Stimulated activated CD8-positive, alpha-beta memory T cell treated with anti-CD3 and anti-CD28 coated beads, Interleukin-7, amount 100 ng/mL, for 1 hour (primary cell): ENCODE results near the gene STK25.

Experiments used
- DNase-seq, 2 donors: peaks; one replicate each; pipeline ENCODE4 v3.0.0-alpha.2; 2020; ENCODE audit warnings: low read depth in 2 of 2

Gene STK25

GRCh38 chr2:241493092-241493491 is 15.3 kb downstream of the STK25 start:
- DNase-seq: no peak

GRCh38 chr2:241492174-241492565 is 16.2 kb downstream of the STK25 start:
- DNase-seq: no peak

DNA sequence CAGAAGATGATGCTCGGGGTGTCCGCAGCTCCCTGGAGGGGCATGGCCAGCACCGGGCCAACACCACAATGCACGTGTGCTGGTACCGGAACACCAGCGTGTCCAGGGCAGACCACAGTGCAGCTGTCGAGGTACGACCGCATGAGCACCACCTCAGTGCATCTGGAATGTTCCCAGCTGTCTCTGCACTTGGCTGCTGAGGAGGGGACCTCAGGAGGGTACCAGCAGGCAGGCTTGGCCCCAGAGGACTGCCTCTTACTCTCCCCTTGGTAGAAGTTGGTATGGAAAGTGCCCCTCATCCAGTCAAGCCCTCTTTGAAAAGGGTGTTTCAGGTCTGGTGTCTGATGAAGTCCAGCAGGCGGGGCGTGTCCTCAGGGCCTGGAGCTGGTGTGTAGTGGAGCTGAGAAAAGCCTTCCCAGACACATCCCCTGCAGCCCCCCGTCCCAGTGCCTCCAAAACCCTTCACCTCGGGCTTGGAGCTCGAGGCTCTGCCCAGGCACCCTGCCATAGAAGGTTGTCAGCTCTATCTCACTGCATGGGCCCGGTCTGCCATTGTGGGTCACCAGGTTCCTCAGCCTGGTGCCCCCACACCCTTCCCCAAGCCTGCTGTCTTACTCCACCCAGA is 16.7 kb downstream of the STK25 start:
- DNase-seq: no peak

DNA sequence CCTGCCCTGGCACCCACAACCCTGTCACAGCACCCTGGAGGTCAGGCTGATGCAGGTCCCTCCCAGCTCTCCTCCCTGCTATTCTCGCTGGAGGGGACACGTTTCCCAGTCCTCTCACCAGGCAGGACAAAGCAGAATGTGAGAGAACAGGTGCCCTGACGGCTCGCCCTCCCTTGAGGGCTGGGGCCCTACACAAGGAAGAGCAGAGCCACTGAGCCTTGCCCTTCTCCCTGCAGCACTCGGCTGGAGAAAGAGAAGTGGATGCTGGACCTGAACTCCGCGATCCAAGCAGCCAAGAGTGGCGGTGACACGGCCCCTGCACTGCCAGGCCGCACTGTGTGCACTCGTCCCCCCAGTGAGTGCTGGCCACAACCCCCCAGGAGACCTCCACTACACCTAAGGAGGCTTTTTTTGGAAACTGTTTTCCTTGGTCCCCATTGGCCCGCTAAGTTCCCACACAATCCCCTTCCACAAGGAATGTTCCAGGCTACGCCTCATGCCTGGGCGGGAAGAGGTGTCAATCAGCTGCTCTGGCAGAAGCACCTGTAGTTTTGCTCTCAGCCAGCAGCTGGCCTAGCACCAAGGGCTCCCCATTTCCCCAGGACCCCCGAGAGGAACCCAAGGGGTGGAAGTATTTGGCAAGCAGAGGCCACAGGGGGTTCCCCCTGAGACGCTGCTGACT is 17.4 kb downstream of the STK25 start:
- no peak for DNase-seq

DNA sequence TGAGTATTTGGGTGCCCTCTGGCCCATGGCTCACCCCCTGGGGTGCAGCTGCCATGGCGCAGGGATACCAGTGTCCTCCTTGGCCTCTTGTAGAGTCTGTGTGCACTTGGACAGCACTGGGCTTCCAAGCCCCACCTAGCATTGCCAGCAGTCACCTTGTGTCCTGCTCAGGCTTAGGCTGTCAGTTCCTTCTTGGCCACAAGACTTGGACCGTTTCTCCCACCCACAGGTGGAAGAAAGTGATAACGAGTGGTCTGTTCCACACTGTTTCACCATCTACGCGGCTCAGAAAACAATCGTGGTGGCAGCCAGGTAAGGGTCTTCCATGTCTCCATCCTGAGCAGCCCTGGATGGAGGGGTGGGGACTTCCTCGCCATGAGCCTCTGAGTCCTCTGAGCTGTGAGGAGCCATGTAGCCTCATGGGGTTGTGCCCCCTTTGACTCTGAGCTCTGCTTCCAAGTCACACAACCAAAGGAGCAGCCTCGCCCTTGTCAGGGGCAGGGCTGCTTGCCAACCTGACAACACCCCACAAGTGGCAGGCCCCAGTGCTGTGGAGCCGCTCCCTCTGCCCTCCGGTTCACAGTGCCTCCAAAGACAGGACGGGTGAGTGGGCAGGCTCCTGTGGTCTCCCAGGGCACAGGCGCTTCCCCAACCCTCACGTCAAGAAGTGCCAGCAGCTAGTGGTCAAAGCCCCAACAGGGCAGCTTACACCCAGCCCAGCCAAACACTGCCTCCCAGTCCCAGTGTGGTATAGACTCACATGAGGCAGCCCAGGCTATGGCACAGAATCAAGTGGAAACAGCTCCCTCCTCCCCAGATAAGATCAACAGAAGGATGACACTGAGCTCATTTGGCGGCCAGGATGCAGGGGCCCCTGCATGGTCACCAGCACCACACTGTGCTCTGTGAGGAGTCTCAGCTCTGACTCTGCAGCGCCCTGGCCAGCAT is 18.4 kb downstream of the STK25 start:
- DNase-seq: no peak

GRCh38 chr2:241489088-241489487 is 19.3 kb downstream of the STK25 start:
- DNase-seq: no peak

DNA sequence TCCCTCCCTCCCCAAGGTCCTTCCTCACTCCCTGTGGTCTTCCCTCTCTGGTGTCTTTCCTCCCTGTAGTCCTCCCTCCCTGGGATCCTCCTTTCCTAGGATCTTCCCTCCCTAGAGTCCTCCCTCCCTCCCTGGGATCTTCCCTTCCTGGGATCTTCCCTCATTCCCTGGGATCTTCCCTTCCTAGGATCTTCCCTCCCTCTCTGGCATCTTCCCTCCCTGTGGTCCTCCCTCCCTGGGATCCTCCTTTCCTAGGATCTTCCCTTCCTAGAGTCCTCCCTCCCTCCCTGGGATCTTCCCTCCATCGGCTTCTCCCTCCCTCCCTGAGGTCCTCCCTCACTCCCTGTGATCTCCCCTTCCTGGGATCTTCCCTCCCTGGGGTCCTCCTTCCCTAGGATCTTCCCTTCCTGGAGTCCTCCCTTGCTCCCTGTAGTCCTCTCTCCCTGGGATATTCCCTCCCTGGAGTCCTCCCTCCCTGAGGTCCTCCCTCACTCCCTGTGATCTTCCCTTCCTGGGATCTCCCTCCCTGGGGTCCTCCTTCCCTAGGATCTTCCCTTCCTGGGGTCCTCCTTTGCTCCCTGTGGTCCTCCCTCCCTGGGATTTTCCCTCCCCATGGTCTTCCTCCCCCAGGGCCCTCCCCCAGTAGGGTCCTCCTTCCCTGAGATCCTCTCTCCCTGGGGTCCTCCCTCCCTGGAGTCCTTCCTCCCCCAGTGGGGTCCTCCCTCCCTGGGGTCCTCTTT is 23.0 kb downstream of the STK25 start:
- no peak for DNase-seq

GRCh38 chr2:241483305-241483704 is 25.1 kb downstream of the STK25 start:
- DNase-seq: no peak

DNA sequence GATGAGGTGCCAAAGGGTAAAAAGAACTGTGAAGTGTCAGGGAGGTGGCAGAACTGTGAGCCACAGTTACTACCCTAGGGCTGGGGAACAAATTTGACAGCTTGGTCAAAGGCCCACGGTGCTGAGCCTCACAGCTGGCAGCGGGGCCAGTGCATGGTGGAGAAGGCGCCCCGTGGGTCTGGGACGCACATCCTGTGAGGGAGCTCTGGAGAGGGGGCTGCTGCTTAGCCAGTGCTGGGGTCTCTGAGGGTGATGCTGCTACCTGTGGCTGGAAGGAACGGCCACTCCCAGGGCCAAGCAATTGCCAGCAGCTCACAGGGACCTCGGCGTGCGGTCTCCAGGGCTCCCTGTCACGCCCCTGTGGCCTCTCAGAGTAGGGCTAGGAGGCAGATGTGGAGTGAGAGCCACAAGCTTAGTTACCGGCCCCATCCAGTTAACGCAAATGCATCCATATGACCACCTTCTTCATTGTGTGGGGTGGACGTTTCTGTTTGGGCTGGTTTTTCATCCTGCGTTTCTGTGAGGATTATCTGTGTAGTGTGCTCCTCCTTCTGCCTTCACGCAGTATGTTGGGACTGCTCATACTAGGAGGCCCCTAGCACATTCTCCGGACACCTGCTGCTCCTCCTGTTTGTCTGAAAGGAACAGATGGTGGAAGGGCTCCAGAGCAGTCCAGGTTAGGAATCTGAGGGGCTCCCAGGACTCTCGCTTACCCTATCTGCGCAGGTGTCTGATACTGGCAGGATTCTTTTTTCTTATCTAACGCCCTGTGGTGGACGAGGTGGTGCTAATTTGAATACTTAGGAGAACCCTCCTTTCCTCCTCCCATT is 26.0 kb downstream of the STK25 start:
- no peak for DNase-seq

GRCh38 chr2:241481687-241482086 is 26.7 kb downstream of the STK25 start:
- no peak for DNase-seq

DNA sequence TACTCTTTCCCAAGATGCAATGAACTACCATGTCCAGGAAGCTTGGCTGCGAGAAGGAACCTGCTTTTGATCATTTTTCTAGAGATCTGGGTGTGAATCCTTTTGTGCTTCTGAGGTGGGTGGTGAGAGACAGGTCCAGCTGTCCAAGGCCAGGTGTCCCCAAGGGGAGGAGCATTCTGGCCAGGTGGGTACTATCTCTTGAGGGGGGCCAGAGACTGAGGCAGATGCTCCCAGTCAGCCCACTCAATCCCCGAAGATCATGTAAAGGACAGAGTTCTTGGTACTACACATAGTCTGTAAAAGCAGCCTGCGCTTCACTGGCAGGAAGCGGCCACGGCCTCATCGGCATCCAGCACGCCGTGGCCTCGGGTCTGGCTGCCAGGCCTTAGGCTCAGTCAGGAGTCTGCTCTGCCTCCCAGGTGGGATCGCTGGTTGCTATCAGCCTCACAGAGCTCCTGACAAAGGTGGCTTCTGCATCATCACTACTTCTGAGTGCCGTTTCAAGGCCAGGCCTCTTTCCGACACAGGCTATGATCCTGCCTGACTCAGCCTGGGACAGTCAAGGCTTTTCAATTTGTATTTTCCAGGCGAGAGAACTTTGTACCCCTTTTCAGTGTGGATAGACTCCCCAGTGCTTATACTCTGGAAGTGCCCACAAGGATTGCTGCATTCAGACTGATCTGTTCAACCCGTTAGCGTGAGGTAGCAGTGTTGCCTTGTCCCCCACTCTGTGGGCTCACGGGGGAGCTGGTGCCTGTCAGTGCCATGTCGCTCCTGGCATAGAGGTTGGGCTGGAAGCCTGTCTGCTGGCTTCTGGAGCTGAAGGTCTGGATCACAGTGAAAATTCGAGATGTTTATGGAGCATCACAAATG is 29.1 kb downstream of the STK25 start:
- DNase-seq: no peak

- no peak for DNase-seq
These were observed 30.2 kb downstream of the STK25 start for GRCh38 chr2:241478166-241478565.

DNA sequence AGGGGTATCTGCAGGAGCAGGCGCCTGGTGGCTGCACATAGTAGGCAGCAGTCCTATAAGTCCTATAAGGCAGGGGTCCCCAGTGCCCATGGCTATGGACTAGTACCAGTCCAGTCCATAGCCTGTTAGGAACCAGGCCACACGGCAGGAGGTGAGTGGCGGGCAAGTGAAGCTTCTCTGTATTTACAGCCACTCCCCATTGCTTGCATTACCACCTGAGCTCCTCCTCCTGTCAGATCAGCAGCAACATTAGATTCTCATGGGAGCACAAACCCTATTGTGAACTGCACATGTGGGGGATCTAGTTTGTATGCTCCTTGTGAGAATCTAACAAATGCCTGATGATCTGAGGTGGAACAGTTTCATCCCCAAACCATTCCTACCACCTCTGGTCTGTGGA is 33.1 kb downstream of the STK25 start:
- no peak for DNase-seq

- DNase-seq: no peak
These were observed 35.0 kb downstream of the STK25 start for GRCh38 chr2:241473399-241473798.

DNA sequence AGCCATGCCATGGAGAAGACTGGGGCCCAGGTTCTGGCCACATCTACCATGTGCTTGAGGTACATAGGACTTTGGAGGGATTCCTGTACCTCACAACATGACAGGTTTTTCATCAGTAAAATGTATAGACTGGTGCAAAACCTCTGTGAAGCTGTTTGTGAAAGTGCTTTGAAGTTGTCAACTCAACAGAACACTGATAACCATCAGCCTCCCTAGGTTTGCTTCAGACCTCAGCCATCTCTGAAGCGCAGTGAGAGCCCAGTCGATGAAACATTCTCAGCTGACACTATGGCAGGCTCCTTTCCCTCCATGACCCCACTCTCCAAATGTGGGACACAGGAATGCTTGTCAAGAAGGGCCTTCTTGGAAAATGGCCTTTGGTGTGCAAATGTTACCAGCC is 38.6 kb downstream of the STK25 start:
- no peak for DNase-seq

- no peak for DNase-seq
These were observed 40.0 kb downstream of the STK25 start for GRCh38 chr2:241468476-241468781.

GRCh38 chr2:241467777-241468475 is 40.5 kb downstream of the STK25 start:
- DNase-seq: no peak

- DNase-seq: no peak
These were observed 42.2 kb downstream of the STK25 start for GRCh38 chr2:241466230-241466629.

DNA sequence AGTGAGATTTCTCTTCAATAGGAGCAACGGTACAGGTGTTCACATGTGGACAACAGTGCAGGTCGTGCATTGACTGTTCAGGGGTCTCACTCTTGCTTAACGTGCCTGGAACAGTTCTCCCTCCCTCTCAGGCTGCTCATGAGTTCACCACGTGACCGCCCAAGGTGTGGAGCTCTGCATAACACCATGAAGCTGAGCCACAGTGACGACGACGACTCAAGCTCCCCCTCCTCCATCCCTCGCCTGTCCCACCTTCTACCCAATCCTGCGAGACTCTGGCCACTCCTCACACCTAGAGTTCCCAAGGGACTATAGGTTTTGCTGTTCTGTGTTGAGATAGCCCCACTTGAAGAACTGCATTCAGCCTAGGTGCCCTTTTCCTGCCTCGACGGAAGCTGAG is 42.8 kb downstream of the STK25 start:
- no peak for DNase-seq
